HepG2 (cell line): ENCODE data around the gene POLDIP3. TPM values are rescaled to one million over a fixed set of nuclear protein-coding genes. Genes with fewer than 3 reads are reported as not detected.

Source experiments
- ASH2L ChIP-seq: fragments of 300-600, 200-600 bp; sonication (generic); IDR thresholded peaks from 2 replicates; pipeline ENCODE4 v1.7.0; 2017; ENCODE audit warnings: low read depth, mild to moderate bottlenecking, moderate library complexity, mixed read lengths, low read length; ENCODE audit not compliant: insufficient read length
- CREB1 ChIP-seq, 2 experiments: fragments of 450-650 bp in 1 of 2; IDR thresholded peaks; 2 replicates each; pipeline ENCODE4 v1.6.1; 2016 to 2017; ENCODE audit warnings: control low read depth in 1 of 2, mild to moderate bottlenecking in 1 of 2, missing compliant biosample characterization in 1 of 2, missing genetic modification characterization in 1 of 2
- FLYWCH1 ChIP-seq: sonication (generic); formaldehyde crosslinking; IDR thresholded peaks from 2 replicates; pipeline ENCODE4 v1.8.1; 2023; ENCODE audit warnings: mild to moderate bottlenecking, missing genetic modification reagents
- FOXM1 ChIP-seq: sonication (generic); formaldehyde crosslinking; IDR thresholded peaks from 2 replicates; pipeline ENCODE4 v1.5.0; 2020; ENCODE audit warnings: missing genetic modification reagents
- GABPA ChIP-seq, 2 experiments: IDR thresholded peaks; 2 replicates each; pipeline ENCODE4 v1.6.1; 2011 to 2016; ENCODE audit warnings: low read depth in 2 of 2, low read length in 1 of 2, missing biosample characterization in 1 of 2, missing genetic modification characterization in 1 of 2
- GRHL1 ChIP-seq: sonication (generic); formaldehyde crosslinking; conservative IDR thresholded peaks from 2 replicates; pipeline ENCODE4 v1.8.0; 2022; ENCODE audit warnings: missing genetic modification reagents
- GTF3A ChIP-seq: sonication (generic); formaldehyde crosslinking; conservative IDR thresholded peaks from 2 replicates; pipeline ENCODE4 v1.4.0; 2020; ENCODE audit warnings: mild to moderate bottlenecking, missing genetic modification reagents
- HOXA3 ChIP-seq: sonication (generic); formaldehyde crosslinking; IDR thresholded peaks from 2 replicates; pipeline ENCODE4 v1.5.0; 2020; ENCODE audit warnings: missing genetic modification reagents
- MAX ChIP-seq: IDR thresholded peaks from 2 replicates; pipeline ENCODE4 v1.6.1; 2012; ENCODE audit warnings: inconsistent platforms
- NRL ChIP-seq: sonication (generic); formaldehyde crosslinking; IDR thresholded peaks from 2 replicates; pipeline ENCODE4 v1.5.0; 2020; ENCODE audit warnings: missing genetic modification reagents, mild to moderate bottlenecking, moderate library complexity, borderline replicate concordance
- SUZ12 ChIP-seq: fragments of 150-350 bp; IDR thresholded peaks from 2 replicates; pipeline ENCODE4 v1.6.1; 2014; ENCODE audit warnings: low read depth, low read length
- THAP11 ChIP-seq: IDR thresholded peaks from 2 replicates; pipeline ENCODE4 v1.6.1; 2016; ENCODE audit warnings: missing biosample characterization, missing genetic modification reagents
- ZBTB7B ChIP-seq: sonication (generic); formaldehyde crosslinking; IDR thresholded peaks from 2 replicates; pipeline ENCODE4 v1.4.0; 2020; ENCODE audit warnings: missing genetic modification reagents
- ZKSCAN1 ChIP-seq: fragments of 150-350 bp; IDR thresholded peaks from 2 replicates; pipeline ENCODE4 v1.6.1; 2014; ENCODE audit warnings: low read length
- ZNF143 ChIP-seq: sonication (generic); formaldehyde crosslinking; IDR thresholded peaks from 2 replicates; pipeline ENCODE4 v1.4.0; 2020; ENCODE audit warnings: missing genetic modification reagents
- ZNF546 ChIP-seq: sonication (generic); formaldehyde crosslinking; conservative IDR thresholded peaks from 2 replicates; pipeline ENCODE4 v1.8.1; 2023; ENCODE audit warnings: mild to moderate bottlenecking, missing genetic modification reagents
- ZNF558 ChIP-seq: sonication (generic); formaldehyde crosslinking; IDR thresholded peaks from 2 replicates; pipeline ENCODE4 v1.9.0; 2022; ENCODE audit warnings: mild to moderate bottlenecking, missing genetic modification reagents, borderline replicate concordance
- ZNF646 ChIP-seq: sonication (generic); formaldehyde crosslinking; IDR thresholded peaks from 2 replicates; pipeline ENCODE4 v1.9.0; 2021; ENCODE audit warnings: mild to moderate bottlenecking, missing genetic modification reagents
- ZNF792 ChIP-seq: IDR thresholded peaks from 2 replicates; pipeline ENCODE4 v1.6.1; 2016
- ZNF850 ChIP-seq: sonication (generic); formaldehyde crosslinking; conservative IDR thresholded peaks from 2 replicates; pipeline ENCODE4 v1.9.0; 2021; ENCODE audit warnings: mild to moderate bottlenecking, missing genetic modification reagents
- polyA plus RNA-seq, 8 experiments: library from polyadenylated mRNA; depleted of rRNA in 3 of 8; stranded (reverse) in 7 of 8; unstranded in 1 of 8; fragments of >200 nt; fragmentation: Illumina TruSeq in 4 of 8; extraction: Trizol in 4 of 8; gene quantifications; 2 replicates each; pipeline versions ENCODE4 v1.2.1 to v1.2.3, GENCODE V29; 2011 to 2016; ENCODE audit warnings: low read depth in 4 of 8, missing spikeins in 1 of 8, mixed read lengths in 1 of 8; ENCODE audit not compliant: insufficient read depth in 1 of 8
- total RNA-seq, 5 experiments: library from RNA; depleted of rRNA; stranded (reverse); fragments of >200 nt; fragmentation: Illumina TruSeq; extraction: Trizol; gene quantifications; 2 replicates each; pipeline ENCODE4 v1.2.3, GENCODE V29; 2016; ENCODE audit warnings: low read depth in 1 of 5
- TF ChIP-seq, protein P1 (sequence below): sonication (generic); formaldehyde crosslinking; IDR thresholded peaks from 2 replicates; pipeline ENCODE4 v1.4.0; 2020; ENCODE audit warnings: mild to moderate bottlenecking, missing genetic modification reagents

The POLDIP3 gene
- total and polyA plus RNA-seq, 2 of the 13 experiments (the other 11 are each of a cell fraction or from before 2014, with no cell fraction given): 45.8 to 47.4 TPM

DNA sequence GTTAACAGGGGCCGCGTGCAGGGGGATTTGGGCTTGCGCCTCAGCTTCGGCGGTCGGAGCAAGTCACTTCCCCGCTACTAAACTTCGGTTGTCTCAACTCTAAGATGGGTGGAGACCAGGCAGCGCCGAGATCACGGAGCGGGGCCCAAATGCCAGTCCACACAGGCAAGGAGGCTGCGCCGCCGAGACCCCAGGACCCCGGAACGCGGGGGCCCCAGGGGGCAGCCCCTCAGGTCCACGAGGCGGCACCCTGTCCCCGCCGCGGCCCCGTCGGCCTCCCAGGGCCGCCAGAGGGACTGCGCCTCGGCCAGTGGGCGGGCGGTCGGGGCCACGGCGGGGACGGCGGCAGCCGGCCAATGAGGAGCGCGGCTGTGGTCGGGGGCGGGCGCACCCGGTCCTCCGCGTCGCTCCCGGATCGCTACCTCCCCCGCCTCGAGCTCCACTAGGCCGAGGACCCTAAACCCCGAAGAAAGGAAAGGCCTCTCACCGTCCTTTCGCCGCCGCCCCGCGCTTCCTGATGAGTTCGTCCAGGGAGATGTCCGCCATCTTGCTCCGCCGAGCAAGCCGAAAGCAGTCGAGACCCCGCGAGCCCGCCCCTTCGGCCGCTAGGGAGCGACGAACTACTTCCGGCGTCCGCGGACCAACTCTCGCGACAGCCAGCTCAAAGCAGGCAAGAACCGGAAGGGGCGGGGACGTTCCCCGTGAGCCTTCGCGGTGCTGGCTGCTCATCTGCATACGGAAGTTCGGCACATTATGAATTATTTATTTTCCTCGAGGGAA is at the start of gene POLDIP3 (continued):
- TF ChIP-seq, protein P1, sequence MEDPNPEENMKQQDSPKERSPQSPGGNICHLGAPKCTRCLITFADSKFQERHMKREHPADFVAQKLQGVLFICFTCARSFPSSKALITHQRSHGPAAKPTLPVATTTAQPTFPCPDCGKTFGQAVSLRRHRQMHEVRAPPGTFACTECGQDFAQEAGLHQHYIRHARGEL (CRISPR knock-in tag): no peak
- peak; percentile 67 for TF ChIP-seq SUZ12
- TF ChIP-seq NRL: peak; percentile 17; the same call in 1 of the 2 replicates
- 0 out of 2 replicates have a peak, but pooled peaks have one; percentile 2 for TF ChIP-seq GTF3A
- TF ChIP-seq GABPA (IDR thresholded peaks at IDR 0.05; ENCODE audit: low read depth, low read length): peak; percentile 93
- peak; percentile 98 for TF ChIP-seq GABPA (CRISPR knock-in tag; IDR thresholded peaks at IDR 0.05; ENCODE audit: low read depth)
- TF ChIP-seq ZNF143 (CRISPR knock-in tag): peak; percentile 95
- TF ChIP-seq ZNF646 (CRISPR knock-in tag): no peak
- peak; percentile 26; the same call in 1 of the 2 replicates for TF ChIP-seq CREB1 (IDR thresholded peaks at IDR 0.05)
- TF ChIP-seq CREB1 (CRISPR knock-in tag; IDR thresholded peaks at IDR 0.05): no peak
- no peak for TF ChIP-seq FOXM1 (CRISPR knock-in tag)
- TF ChIP-seq HOXA3: peak; percentile 78; the same call in 1 of the 2 replicates
- peak; percentile 78; the same call in 1 of the 2 replicates for TF ChIP-seq MAX
- 0 out of 2 replicates have a peak, but pooled peaks have one; percentile 56 for TF ChIP-seq FLYWCH1 (CRISPR knock-in tag)
- TF ChIP-seq ZNF792 (CRISPR knock-in tag): no peak
- TF ChIP-seq THAP11 (CRISPR knock-in tag): peak; percentile 95
- TF ChIP-seq ZKSCAN1: no peak
- TF ChIP-seq ZNF558 (CRISPR knock-in tag): peak; percentile 14
- TF ChIP-seq ZBTB7B (CRISPR knock-in tag): 0 out of 2 replicates have a peak, but pooled peaks have one; percentile 22
- TF ChIP-seq GRHL1 (CRISPR knock-in tag): no peak
- peak; percentile 80 for TF ChIP-seq ASH2L
- peak; percentile 91 for TF ChIP-seq ZNF546 (CRISPR knock-in tag)
- 0 out of 2 replicates have a peak, but pooled peaks have one; percentile 36 for TF ChIP-seq ZNF850
